A673 (cell line): Measurements from ENCODE around the gene HK2.

Source experiments
- EZH2 ChIP-seq: fragments of 200-600 bp; sonication (generic); IDR thresholded peaks from 2 replicates; pipeline ENCODE4 v1.6.1; 2017; ENCODE audit warnings: borderline replicate concordance, low read depth, mild to moderate bottlenecking, mixed read lengths, antibody characterized with exemption, low read length; ENCODE audit not compliant: poor library complexity, severe bottlenecking
- TF ChIP-seq, protein P1 (sequence below): fragments of 300-800, 200-600 bp; sonication (generic); conservative IDR thresholded peaks from 2 replicates; pipeline ENCODE4 v1.5.1; 2017; ENCODE audit warnings: low read depth, mild to moderate bottlenecking, antibody characterized with exemption, low read length, moderate library complexity, mixed read lengths

DNA sequence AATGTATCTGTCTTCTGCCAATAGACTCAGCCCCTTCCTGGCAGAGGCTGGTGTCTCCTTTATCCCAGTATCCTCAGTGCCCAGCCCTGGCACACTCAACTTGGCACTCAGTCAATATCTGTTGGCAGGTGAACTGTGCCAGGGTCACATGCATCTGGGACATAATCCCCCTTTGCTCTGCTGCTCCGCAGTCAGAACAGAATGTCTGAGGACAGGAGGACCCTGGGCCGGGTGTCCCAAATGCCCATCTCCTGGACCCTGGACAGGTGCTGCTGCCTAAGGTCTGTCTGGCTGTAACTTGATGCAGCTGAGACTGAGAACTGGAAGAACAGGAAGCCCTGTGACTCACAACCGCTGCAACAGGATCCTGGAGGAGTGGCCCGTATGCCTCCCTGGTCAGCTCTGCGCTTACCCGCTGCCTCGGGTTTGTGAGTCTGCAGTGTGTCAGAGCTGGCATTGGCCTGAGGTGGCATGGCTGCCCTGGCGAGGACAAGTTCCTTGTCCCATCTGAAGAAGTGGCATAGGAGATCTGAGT is 11.4 kb downstream of the HK2 start:
- TF ChIP-seq, protein P1, sequence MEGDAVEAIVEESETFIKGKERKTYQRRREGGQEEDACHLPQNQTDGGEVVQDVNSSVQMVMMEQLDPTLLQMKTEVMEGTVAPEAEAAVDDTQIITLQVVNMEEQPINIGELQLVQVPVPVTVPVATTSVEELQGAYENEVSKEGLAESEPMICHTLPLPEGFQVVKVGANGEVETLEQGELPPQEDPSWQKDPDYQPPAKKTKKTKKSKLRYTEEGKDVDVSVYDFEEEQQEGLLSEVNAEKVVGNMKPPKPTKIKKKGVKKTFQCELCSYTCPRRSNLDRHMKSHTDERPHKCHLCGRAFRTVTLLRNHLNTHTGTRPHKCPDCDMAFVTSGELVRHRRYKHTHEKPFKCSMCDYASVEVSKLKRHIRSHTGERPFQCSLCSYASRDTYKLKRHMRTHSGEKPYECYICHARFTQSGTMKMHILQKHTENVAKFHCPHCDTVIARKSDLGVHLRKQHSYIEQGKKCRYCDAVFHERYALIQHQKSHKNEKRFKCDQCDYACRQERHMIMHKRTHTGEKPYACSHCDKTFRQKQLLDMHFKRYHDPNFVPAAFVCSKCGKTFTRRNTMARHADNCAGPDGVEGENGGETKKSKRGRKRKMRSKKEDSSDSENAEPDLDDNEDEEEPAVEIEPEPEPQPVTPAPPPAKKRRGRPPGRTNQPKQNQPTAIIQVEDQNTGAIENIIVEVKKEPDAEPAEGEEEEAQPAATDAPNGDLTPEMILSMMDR, result no peak
- no peak for TF ChIP-seq EZH2
